GM18502 (cell line): Measurements from ENCODE around the gene CAPG.

Source experiments
- ATAC-seq: cut with Tn5 transposase; IDR thresholded peaks from one replicate; pipeline ENCODE4 v1.9.1; 2021; ENCODE audit warnings: mild to moderate bottlenecking; ENCODE audit not compliant: unreplicated experiment, poor library complexity

CAPG gene, protein sequence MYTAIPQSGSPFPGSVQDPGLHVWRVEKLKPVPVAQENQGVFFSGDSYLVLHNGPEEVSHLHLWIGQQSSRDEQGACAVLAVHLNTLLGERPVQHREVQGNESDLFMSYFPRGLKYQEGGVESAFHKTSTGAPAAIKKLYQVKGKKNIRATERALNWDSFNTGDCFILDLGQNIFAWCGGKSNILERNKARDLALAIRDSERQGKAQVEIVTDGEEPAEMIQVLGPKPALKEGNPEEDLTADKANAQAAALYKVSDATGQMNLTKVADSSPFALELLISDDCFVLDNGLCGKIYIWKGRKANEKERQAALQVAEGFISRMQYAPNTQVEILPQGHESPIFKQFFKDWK

DNA sequence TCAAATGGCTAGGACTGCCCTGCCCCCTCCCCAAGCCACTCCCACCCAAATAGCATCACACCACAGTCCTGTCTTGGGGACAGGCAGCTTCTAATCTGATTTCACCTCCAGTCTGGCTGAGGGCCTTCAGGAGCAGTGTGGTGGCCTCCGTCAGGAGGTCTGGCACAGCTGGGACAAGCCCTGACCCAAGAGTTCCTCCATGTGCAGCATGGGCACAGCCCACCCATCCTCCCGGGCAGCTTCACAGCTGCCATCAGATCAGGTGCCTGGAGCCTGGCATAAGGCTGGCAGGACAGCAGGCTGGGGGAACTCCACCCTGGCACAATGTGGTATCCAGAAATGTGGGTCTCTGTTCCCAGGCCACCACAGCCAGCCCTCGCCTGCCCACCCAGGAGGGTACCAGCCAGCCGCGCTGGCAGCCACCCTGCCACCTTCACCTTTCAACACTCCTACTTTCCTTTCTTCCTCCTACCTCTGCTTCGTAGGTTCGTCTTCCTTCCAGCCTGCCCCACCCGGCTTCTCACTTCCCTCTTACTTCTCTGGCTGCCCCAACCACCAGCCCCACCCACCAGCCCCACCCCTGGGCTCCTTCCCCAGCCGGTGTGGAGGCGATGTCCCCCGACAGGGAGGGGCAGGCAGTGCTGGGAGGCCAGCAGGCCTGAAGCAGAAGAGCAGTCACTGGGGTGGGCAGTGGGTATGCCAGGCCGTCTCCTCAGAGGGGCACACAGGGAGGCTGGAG, at the start of gene CAPG:
Gene CAPG, minus strand, starts transcription at position 522 of the 739 bp plus-strand sequence. CDS start 8,221 bp downstream, outside the sequence.
- peak; percentile 68 for ATAC-seq

- no peak for ATAC-seq
Observed at GRCh38 chr2:85459771-85460170, 49.6 kb upstream of the CAPG start.

DNA sequence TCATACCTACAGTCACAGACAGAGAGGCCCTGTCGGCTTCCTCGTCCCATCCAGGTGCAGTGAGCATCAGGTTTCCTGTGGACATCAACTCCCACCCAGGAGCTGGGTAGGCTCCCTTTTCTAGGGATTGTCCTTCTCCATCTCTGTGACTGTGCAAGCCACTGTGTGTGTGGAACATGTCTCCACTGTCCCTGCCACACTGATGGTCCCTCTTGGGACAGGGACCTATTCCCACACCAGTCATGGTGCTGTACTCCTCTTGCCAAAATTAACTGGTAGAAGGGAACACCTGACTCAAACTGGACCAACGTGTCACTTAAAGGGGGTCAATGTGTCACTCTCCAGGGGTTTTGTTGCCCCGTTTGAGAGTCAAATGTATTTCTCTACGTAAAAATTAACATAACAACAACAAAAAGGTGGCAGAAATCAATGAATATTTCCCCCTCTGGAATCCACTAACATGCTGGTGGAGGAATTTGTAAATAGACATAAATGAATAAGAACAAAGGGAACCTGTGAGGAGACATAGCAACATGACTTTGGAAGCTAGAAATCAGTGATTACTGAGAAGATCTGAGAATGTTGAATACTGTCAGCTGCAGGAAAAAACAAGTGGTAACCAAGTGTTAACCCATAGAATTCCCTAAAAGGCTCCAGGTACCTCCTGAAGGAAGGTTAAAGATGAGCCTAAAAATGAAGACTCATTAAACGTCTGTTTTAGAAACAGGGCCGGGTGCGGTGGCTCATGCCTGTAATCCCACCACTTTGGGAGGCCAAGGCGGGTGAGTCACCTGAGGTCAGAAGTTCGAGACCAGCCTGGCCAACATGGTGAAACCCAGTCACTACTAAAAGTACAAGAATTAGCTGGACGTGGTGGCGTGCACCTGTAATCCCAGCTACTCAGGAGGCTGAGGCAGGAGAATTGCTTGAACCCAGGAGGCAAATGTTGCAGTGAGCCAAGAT, 48.7 kb upstream of the CAPG start:
- no peak for ATAC-seq

- ATAC-seq, result no peak
Observed at GRCh38 chr2:85457877-85458316, 47.7 kb upstream of the CAPG start.

GRCh38 chr2:85457043-85457442, 46.9 kb upstream of the CAPG start:
- no peak for ATAC-seq

GRCh38 chr2:85455552-85456090, 45.5 kb upstream of the CAPG start:
- no peak for ATAC-seq

GRCh38 chr2:85453571-85453970, 43.4 kb upstream of the CAPG start:
- ATAC-seq, result no peak

DNA sequence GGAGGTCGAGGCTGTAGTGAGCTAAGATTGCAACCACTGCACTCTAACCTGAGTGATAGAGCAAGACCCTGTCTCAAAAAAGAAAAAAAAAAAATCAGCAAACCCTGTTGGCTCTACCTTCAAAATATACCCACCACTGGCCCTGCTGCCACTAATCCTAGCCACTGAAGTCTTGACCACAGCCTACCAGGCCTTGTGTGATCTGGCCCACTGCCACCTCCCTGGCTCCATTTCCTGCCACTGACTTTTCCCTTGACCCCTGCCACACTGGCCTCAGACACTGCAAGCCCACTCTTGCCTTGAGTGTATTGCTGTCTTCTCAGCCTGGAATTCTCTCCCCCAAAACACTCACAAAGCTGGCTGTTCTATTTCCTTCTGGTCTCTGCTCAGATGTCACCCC, 42.1 kb upstream of the CAPG start:
- ATAC-seq, result no peak

DNA sequence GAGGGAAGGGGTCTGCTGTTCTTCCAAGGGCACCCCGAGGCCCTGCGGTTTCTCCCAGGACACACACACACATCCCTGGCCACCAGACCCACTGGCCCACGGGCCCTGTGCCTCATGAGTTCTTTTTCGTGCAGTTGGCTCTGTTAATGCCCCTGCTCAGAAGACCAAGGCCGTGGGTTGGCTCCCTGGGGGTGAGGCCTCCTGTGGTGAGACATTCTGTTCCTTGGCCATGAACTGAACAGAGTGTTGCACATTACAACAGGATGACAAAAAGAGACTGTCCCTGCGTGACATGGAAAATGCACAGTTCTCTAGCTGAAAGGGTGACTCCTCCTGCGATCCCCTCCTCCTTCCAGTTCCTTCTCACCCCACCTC, 39.0 kb upstream of the CAPG start:
- ATAC-seq, result no peak

GRCh38 chr2:85448461-85449213, 38.5 kb upstream of the CAPG start:
- ATAC-seq, result no peak

GRCh38 chr2:85447222-85447585, 37.0 kb upstream of the CAPG start:
- ATAC-seq, result no peak

- no peak for ATAC-seq
Observed at GRCh38 chr2:85446296-85447221, 36.4 kb upstream of the CAPG start.

- no peak for ATAC-seq
Observed at GRCh38 chr2:85445316-85446295, 35.4 kb upstream of the CAPG start.

- ATAC-seq, result no peak
Observed at GRCh38 chr2:85444629-85445172, 34.5 kb upstream of the CAPG start.

DNA sequence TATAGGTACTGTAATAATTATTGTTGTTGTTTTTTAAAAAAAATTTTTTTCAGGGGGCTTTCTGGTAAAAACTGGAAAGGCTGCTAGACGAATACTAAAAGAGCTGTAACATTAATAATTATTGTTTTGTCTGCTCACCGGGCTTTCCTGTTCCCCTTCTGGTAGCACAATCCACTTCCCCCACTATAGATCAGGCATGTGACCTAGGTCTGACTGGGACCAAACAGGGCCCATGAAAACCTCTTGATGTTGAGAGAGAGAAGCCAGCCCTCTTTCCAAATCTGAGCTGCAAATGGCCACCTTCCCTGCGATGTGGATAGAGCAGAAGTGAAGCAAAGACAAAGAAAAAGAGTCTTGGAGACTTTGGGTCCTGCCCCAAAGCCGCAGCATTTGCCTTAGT, 31.7 kb upstream of the CAPG start:
- ATAC-seq, result no peak

DNA sequence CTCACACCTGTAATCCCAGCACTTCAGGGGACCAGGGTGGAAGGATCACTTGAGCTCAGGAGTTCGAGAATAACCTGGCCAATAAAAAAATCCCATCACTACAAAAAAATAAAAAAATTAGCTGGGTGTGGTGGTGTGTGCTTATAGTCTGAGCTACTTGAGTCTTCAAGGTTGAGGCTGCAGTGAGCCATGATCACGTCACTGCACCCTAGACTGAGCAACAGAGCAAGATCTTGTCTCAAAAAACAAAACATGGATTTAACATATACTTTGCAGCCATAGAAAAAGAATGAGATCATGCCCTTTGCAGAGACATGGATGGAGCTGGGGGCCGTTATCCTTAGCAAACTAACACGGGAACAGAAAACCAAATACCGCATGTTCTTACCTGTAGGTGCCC, 30.6 kb upstream of the CAPG start:
- no peak for ATAC-seq

- ATAC-seq, result no peak
Observed at GRCh38 chr2:85439986-85440385, 29.8 kb upstream of the CAPG start.
